ENCODE results near the gene CELF4. TPM values are rescaled to one million over a fixed set of nuclear protein-coding genes. Genes with fewer than 3 reads are reported as not detected.
"Not testable (repeated sequence)": the region's sequence is repeated elsewhere in the genome, so short reads cannot be mapped to it uniquely, and the experiment has no call there.

Gene CELF4
- total RNA-seq, 3 donors from 2014 or later: 1.0 TPM; not detected in 2

DNA sequence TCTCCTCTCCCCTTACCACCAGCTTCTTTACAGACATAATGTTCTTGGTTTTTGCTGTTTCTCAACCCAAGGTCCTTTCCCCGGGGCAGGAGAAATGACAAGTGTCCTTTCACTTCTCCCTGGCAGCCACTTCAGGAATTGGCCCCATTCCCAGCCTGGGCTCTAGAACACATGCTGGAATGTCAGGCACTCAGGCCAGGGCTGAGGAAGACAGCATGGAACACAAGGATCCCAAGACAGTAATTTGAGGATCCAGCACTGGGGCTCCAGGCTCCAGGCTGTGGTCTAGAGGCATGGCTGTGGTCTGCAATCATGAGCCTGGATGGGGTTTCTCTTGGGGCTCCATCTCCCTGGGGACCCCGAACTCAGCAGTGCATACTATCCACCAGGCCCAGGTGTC is 201.4 kb downstream of the CELF4 start:
- intact Hi-C loops (cut with DNase I; ENCODE audit: low total_unique reads): loop anchor here (5.0 kb wide), 2 partner anchors 552 to 1568 kb away; no protein-coding TSS in a partner anchor
- no peak overlapping the region for H3K4me3 ChIP-seq
- H3K9me3 ChIP-seq: no peaks in the 10 kb centered on the region
- H3K4me1 ChIP-seq: peaks cover 0 to 16% of the 10 kb centered on the region in 2 donors
- DNase-seq (ENCODE audit: low spot score in 2 of 2): peak; percentile 75 to 88
- peak overlapping the region in 1 of 2 donors; percentile 12 for H3K27ac ChIP-seq
- TF ChIP-seq, protein P1, sequence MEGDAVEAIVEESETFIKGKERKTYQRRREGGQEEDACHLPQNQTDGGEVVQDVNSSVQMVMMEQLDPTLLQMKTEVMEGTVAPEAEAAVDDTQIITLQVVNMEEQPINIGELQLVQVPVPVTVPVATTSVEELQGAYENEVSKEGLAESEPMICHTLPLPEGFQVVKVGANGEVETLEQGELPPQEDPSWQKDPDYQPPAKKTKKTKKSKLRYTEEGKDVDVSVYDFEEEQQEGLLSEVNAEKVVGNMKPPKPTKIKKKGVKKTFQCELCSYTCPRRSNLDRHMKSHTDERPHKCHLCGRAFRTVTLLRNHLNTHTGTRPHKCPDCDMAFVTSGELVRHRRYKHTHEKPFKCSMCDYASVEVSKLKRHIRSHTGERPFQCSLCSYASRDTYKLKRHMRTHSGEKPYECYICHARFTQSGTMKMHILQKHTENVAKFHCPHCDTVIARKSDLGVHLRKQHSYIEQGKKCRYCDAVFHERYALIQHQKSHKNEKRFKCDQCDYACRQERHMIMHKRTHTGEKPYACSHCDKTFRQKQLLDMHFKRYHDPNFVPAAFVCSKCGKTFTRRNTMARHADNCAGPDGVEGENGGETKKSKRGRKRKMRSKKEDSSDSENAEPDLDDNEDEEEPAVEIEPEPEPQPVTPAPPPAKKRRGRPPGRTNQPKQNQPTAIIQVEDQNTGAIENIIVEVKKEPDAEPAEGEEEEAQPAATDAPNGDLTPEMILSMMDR (IDR thresholded peaks at IDR 0.05): no peak
- TF ChIP-seq POLR2AphosphoS5 (IDR thresholded peaks at IDR 0.05): peak in 1 of 3 donors; percentile 18
- no peaks in the 10 kb centered on the region for H3K27me3 ChIP-seq
- H3K36me3 ChIP-seq: no peaks in the 10 kb centered on the region

DNA sequence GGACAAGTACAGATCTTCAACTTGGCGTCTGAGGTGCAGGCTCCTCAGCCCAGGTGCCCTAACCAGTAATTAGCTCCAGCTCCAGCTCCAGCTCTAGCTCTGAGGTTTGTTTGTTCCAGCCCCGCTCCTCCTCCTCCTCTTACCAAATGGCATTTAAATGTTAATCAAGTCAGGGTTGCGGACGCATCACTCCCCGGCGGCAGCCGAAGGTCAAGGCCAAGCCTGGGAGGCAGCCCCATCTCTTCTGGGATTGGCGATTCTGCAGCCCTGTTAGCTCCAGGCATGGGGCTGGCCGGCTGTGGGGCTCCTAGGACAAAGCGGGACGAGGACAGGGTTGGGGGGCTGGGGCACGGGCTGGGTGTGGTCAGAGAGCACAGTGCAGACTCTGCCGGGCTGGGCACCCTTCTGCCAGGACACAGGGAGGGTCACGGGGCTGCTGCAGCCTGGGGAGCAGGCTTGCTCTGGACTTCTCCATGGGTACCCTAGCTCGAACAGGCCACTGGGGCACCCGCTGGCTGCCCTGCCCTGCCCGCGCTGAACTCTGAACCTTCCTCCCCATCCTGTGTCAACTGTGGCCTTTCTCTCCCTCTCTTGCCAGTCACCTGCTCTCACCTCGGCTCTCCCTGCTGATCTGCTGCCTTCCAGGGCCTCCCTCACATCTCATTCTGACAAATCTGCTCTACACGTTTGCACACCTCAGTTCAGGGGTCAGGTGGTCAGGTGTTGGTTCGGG is 203.3 kb downstream of the CELF4 start:
- no peaks in the 10 kb centered on the region for H3K36me3 ChIP-seq
- H3K4me1 ChIP-seq: peaks cover 0 to 16% of the 10 kb centered on the region in 2 donors
- TF ChIP-seq POLR2A (IDR thresholded peaks at IDR 0.05) (no peak), POLR2AphosphoS5 (IDR thresholded peaks at IDR 0.05) (no peak)
- TF ChIP-seq, protein P1 (IDR thresholded peaks at IDR 0.05): no peak
- intact Hi-C loops (cut with DNase I; ENCODE audit: low total_unique reads): loop anchor here (5.0 kb wide), 2 partner anchors 550 to 1570 kb away; no protein-coding TSS in a partner anchor
- H3K4me3 ChIP-seq: no peak overlapping the region
- no peaks in the 10 kb centered on the region for H3K27me3 ChIP-seq
- DNase-seq (ENCODE audit: low spot score in 2 of 2): no peak
- no peak overlapping the region for H3K27ac ChIP-seq
- no peaks in the 10 kb centered on the region for H3K9me3 ChIP-seq

DNA sequence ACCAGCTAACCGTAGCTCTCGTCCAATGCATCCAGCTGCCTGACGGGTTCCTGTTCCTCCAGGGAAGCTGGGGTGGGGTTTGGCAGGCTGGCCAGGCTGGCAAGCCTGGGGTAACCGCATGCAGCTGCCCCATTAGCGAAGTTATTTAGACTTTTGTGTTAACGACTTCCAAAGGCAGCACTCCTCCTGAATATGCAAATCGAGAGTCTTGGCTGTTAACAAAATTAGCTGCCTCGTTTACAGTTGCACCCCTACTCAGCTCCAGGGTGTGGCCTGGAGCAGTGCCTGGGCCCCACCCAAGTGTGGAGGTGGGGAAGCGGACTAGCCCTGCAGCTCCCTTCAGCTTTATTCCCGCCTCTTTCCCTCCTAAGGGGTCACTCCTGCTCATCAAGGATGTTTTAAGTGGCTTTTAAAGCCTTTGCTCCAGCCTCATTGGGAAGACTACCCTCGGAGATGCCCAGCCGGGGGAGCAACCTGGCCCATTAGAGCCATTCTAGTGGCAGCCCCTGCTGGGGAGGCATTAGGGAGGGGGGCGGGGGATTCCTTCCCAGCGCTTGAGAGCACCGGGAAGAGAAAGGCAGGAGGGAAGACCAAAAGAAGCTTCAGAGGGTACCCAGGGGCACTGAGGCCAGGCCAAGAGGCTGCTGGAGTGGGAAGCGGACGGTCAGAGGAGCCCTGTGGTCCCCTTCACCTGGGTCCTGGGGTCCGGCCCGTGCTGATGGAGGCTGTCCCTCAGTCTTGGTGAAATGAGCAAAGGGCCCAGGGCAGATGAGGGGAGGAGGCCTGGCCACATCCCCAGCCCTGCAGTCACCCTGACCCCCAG is 204.1 kb downstream of the CELF4 start:
- TF ChIP-seq, protein P1 (IDR thresholded peaks at IDR 0.05): no peak
- TF ChIP-seq POLR2A (IDR thresholded peaks at IDR 0.05) (no peak), POLR2AphosphoS5 (IDR thresholded peaks at IDR 0.05) (no peak)

DNA sequence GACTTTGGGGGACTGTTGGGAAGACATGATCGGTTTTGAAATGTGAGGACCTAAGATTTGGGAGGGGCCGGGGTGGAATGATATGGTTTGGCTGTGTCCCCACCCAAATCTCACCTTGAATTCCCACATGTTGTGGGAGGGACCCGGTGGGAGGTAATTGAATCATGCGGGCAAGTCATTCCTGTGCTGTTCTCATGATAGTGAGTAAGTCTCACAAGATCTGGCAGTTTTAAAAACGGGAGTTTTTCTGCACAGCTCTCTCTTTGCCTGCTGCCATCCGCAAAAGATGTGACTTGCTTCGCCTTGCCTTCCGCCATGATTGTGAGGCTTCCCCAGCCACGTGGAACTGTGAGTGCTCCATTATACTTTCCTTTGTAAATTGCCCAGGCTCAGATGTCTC is 207.5 kb downstream of the CELF4 start:
- not testable (repeated sequence) for H3K4me3 ChIP-seq; DNase-seq (ENCODE audit: low spot score in 2 of 2)

More for the DNA sequence above, 204.1 kb downstream of the CELF4 start:
- intact Hi-C loops (cut with DNase I; ENCODE audit: low total_unique reads): loop anchor here (5.0 kb wide), 2 partner anchors 549 to 1571 kb away; no protein-coding TSS in a partner anchor
- H3K27ac ChIP-seq: no peak overlapping the region
- H3K4me1 ChIP-seq: peaks cover 0 to 16% of the 10 kb centered on the region in 2 donors
- H3K9me3 ChIP-seq: no peaks in the 10 kb centered on the region
- H3K4me3 ChIP-seq: no peak overlapping the region
- H3K27me3 ChIP-seq: no peaks in the 10 kb centered on the region
- DNase-seq (ENCODE audit: low spot score in 2 of 2): peak in 1 of 2 donors; percentile 58
- no peaks in the 10 kb centered on the region for H3K36me3 ChIP-seq

DNA sequence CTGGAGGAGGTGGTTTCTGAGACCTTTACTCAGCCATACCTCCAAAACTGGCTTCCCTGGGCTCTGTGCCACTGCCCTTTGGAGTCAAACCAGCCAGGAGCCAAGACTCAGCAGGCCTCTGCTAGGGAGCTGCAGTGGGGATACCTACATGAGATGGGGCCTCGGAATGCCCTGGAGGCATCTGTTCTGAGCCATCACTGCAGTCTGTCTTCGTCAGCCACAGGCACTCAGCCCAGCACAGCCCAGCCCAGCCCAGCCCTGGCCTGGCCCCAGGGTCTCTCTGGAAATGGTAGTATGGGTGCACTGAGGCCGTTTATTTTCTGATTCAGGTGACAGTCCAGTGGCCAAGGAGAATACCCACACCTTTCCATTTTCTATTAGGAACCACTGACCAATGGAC is 209.8 kb downstream of the CELF4 start:
- Histone ChIP-seq H3K9me3 (no peaks in the 10 kb centered on the region), H3K4me1 (no peaks in the 10 kb centered on the region), H3K36me3 (no peaks in the 10 kb centered on the region), H3K4me3 (no peak overlapping the region), H3K27ac (no peak overlapping the region), H3K27me3 (no peaks in the 10 kb centered on the region)
- TF ChIP-seq, protein P1 (IDR thresholded peaks at IDR 0.05): no peak
- TF ChIP-seq POLR2AphosphoS5 (IDR thresholded peaks at IDR 0.05) (no peak), POLR2A (IDR thresholded peaks at IDR 0.05) (no peak)
- intact Hi-C loops (cut with DNase I; ENCODE audit: low total_unique reads): no loop called here
- no peak for DNase-seq (ENCODE audit: low spot score in 2 of 2)

More for the DNA sequence above, 207.5 kb downstream of the CELF4 start:
- H3K36me3 ChIP-seq; H3K9me3 ChIP-seq; H3K4me1 ChIP-seq; H3K27me3 ChIP-seq; H3K27ac ChIP-seq; intact Hi-C loops (cut with DNase I; ENCODE audit: low total_unique reads): not testable (repeated sequence)

All from breast epithelium (tissue), 4 donors.